Measurements from ENCODE around the gene TOB2. TPM values are rescaled to one million over a fixed set of nuclear protein-coding genes. Genes with fewer than 3 reads are reported as not detected.
A peak's percentile ranks its signal among the peaks of the same experiment; 100 is the strongest.

TOB2 gene
- total and polyA plus RNA-seq, 8 donors = 38.9 to 62.6 (median 48.3) TPM

- no peaks in the 10 kb centered on the region for H3K27me3 ChIP-seq
- no peak overlapping the region for H3K4me3 ChIP-seq
- peak; percentile 66 for ATAC-seq
- TF ChIP-seq CTCF (IDR thresholded peaks at IDR 0.05) = no peak
- DNase-seq = peak in 3 of 4 donors; percentile 69 to 82 (median 78)
- no peaks in the 10 kb centered on the region for H3K9me3 ChIP-seq
- H3K36me3 ChIP-seq = peaks cover 0 to 16% of the 10 kb centered on the region in 2 donors
- intact Hi-C loops (cut with DNase I) = loop anchor here (5.0 to 10.0 kb wide), 2 partner anchors 115 to 123 kb away; no protein-coding TSS in a partner anchor
- H3K4me1 ChIP-seq = peaks cover 9 to 22% of the 10 kb centered on the region in 2 donors
- H3K27ac ChIP-seq = no peak overlapping the region
Measured at GRCh38 chr22:41401781-41402648, 44.6 kb downstream of the TOB2 start.

- Histone ChIP-seq H3K36me3 (peaks cover 0 to 47% of the 10 kb centered on the region in 2 donors), H3K27me3 (no peaks in the 10 kb centered on the region), H3K4me3 (no peak overlapping the region), H3K9me3 (no peaks in the 10 kb centered on the region), H3K27ac (no peak overlapping the region), H3K4me1 (peaks cover 12 to 18% of the 10 kb centered on the region in 2 donors)
- intact Hi-C loops (cut with DNase I) = no loop called here
- no peak for TF ChIP-seq CTCF (IDR thresholded peaks at IDR 0.05)
- DNase-seq (no peak), ATAC-seq (no peak)
Measured at GRCh38 chr22:41398921-41399320, 47.7 kb downstream of the TOB2 start.

GRCh38 chr22:41397143-41397811 is 49.3 kb downstream of the TOB2 start:
- Histone ChIP-seq H3K4me3 (no peak overlapping the region), H3K27me3 (no peaks in the 10 kb centered on the region), H3K36me3 (peaks cover 0 to 47% of the 10 kb centered on the region in 2 donors), H3K27ac (no peak overlapping the region), H3K9me3 (no peaks in the 10 kb centered on the region), H3K4me1 (peaks cover 7 to 11% of the 10 kb centered on the region in 2 donors)
- no peak for DNase-seq
- intact Hi-C loops (cut with DNase I) = no loop called here
- no peak for ATAC-seq
- no peak for TF ChIP-seq CTCF (IDR thresholded peaks at IDR 0.05)

GRCh38 chr22:41395531-41396240 is 50.9 kb downstream of the TOB2 start:
- intact Hi-C loops (cut with DNase I) = no loop called here
- ATAC-seq (no peak), DNase-seq (no peak)
- H3K9me3 ChIP-seq = no peaks in the 10 kb centered on the region
- H3K4me3 ChIP-seq = no peak overlapping the region
- peaks cover 0 to 49% of the 10 kb centered on the region in 2 donors for H3K36me3 ChIP-seq
- no peak for TF ChIP-seq CTCF (IDR thresholded peaks at IDR 0.05)
- peaks cover 0 to 5% of the 10 kb centered on the region in 2 donors for H3K4me1 ChIP-seq
- H3K27ac ChIP-seq = no peak overlapping the region
- no peaks in the 10 kb centered on the region for H3K27me3 ChIP-seq

Measured in left lung (tissue), 10 donors.